Lung (tissue), 12 donors: ENCODE results near the gene ENTPD5. TPM values are rescaled to one million over a fixed set of nuclear protein-coding genes. Genes with fewer than 3 reads are reported as not detected.
"Not testable (repeated sequence)": the region's sequence is repeated elsewhere in the genome, so short reads cannot be mapped to it uniquely, and the experiment has no call there.

ENCODE experiments used
- ATAC-seq: fragments of 200-7000 bp; cut with Tn5 transposase; one replicate; pipeline ENCODE4 v1.9.1; 2020; ENCODE audit warnings: moderate number of reproducible peaks; ENCODE audit not compliant: insufficient read depth, low FRiP score
- DNase-seq, 3 donors: peaks; one replicate each; pipeline ENCODE4 v3.0.0-alpha.2; 2013 to 2017
- H3K27ac ChIP-seq, 2 donors: one replicate each; pipeline ENCODE4 v1.5.1; 2013; ENCODE audit warnings: mild to moderate bottlenecking in 2 of 2, moderate library complexity in 2 of 2, control low read depth in 1 of 2, inconsistent platforms in 1 of 2, low read depth in 1 of 2, low read length in 1 of 2
- H3K27me3 ChIP-seq, 3 donors: one replicate each; pipeline ENCODE4 v1.5.1; 2013; ENCODE audit warnings: low read length in 2 of 3; ENCODE audit not compliant: control insufficient read depth in 3 of 3, insufficient read depth in 3 of 3
- H3K36me3 ChIP-seq, 4 donors: one replicate each; pipeline ENCODE4 v1.5.1; 2013; ENCODE audit warnings: low read length in 4 of 4, mild to moderate bottlenecking in 1 of 4, moderate library complexity in 1 of 4; ENCODE audit not compliant: control insufficient read depth in 4 of 4, insufficient read depth in 4 of 4
- H3K4me1 ChIP-seq, 5 donors: one replicate each; pipeline ENCODE4 v1.5.1; 2013; ENCODE audit warnings: low read length in 5 of 5, mild to moderate bottlenecking in 2 of 5, moderate library complexity in 1 of 5; ENCODE audit not compliant: control insufficient read depth in 5 of 5, insufficient read depth in 5 of 5
- H3K4me3 ChIP-seq: one replicate; pipeline ENCODE4 v1.5.1; 2013; ENCODE audit warnings: mild to moderate bottlenecking, control low read depth, moderate library complexity
- H3K9ac ChIP-seq, 2 donors: one replicate each; pipeline ENCODE4 v1.5.1; 2013; ENCODE audit warnings: low read length in 2 of 2, control low read depth in 1 of 2; ENCODE audit not compliant: insufficient read depth in 1 of 2
- H3K9me3 ChIP-seq, 4 donors: one replicate each; pipeline ENCODE4 v1.5.1; 2013; ENCODE audit warnings: low read length in 3 of 4, mild to moderate bottlenecking in 1 of 4, moderate library complexity in 1 of 4; ENCODE audit not compliant: control insufficient read depth in 4 of 4, insufficient read depth in 3 of 4
- WGBS, 2 donors: extraction: QIAGEN DNeasy Blood & Tissue Kit; methylation state at CpG; one replicate each; pipeline ENCODE4 v1.1.7; 2013; 5-methylcytosine and 5-hydroxymethylcytosine counted together
- polyA plus RNA-seq, 2 donors: library from polyadenylated mRNA; stranded (reverse); fragments of 200-250 nt; gene quantifications; one replicate each; pipeline ENCODE4 v1.2.1, GENCODE V29; 2013
- total RNA-seq, 2 donors: library from RNA; depleted of rRNA in 1 of 2; stranded (reverse); fragments of >200 nt in 1 of 2; gene quantifications; one replicate each; pipeline ENCODE4 v1.2.1, GENCODE V29; 2014 to 2021
- TF ChIP-seq, protein P1 (sequence below): IDR thresholded peaks from 2 replicates; pipeline ENCODE4 v1.5.1; 2012; ENCODE audit warnings: mild to moderate bottlenecking; ENCODE audit errors: control extremely low read depth, extremely low read depth
- donor health status: control.
- donor health status: control.
- donor health status: Bipolar disorder and iron deficiency.
- donor health status: healthy.
- donor health status: DM: yes; HTN: yes; CAD: no.

Gene ENTPD5
- total and polyA plus RNA-seq, 4 donors = 5.5 to 18.4 (median 9.3) TPM

DNA sequence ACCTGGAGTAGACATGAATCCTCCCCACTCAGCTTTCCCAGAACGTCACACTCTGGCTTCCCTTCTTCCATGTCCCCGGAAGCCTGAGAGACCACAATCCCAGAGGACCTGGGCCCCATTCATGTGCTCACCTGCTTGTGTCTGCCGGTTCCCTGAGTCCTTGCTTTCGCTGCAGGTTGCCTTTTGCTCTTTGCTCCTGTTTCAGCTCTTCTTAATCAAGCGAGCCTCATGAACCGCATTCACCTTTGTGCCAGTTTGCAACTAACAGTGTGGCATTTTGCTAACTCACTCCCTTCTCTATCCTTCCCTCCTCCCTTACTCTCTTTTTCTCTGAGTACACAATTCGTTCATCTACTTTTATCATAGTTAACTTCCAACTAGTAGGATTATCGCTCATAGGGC, 23.1 kb downstream of the ENTPD5 start:
- Histone ChIP-seq H3K4me1 (peaks cover 0 to 9% (median 0%) of the 10 kb centered on the region in 5 donors), H3K27ac (no peak overlapping the region), H3K36me3 (peaks cover 0 to 5% (median 2%) of the 10 kb centered on the region in 4 donors), H3K9ac (no peak overlapping the region), H3K27me3 (no peaks in the 10 kb centered on the region), H3K9me3 (no peaks in the 10 kb centered on the region), H3K4me3 (no peak overlapping the region)
- TF ChIP-seq, protein P1, sequence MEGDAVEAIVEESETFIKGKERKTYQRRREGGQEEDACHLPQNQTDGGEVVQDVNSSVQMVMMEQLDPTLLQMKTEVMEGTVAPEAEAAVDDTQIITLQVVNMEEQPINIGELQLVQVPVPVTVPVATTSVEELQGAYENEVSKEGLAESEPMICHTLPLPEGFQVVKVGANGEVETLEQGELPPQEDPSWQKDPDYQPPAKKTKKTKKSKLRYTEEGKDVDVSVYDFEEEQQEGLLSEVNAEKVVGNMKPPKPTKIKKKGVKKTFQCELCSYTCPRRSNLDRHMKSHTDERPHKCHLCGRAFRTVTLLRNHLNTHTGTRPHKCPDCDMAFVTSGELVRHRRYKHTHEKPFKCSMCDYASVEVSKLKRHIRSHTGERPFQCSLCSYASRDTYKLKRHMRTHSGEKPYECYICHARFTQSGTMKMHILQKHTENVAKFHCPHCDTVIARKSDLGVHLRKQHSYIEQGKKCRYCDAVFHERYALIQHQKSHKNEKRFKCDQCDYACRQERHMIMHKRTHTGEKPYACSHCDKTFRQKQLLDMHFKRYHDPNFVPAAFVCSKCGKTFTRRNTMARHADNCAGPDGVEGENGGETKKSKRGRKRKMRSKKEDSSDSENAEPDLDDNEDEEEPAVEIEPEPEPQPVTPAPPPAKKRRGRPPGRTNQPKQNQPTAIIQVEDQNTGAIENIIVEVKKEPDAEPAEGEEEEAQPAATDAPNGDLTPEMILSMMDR = no peak
- no peak for DNase-seq
- WGBS, 2 donors = 93 to 94% methylated on average over 8 of the region's 8 CpGs
- no peak for ATAC-seq

DNA sequence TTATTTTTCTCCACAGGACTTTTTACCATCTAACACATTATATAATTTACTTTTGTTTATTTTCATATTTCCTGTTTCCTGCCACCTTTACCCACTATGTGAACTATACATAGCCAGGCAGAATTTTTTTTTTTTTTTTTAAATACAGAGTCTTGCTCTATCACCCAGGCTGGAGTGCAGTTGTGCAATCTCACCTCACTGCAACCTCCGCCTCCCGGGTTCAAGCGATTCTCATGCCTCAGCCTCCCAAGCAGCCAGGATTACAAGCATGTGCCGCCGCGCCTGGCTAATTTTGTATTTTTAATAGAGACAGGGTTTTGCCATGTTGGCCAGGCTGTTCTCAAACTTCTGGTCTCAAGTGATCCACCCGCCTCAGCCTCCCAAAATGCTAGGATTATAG, 24.2 kb downstream of the ENTPD5 start:
- not testable (repeated sequence) for H3K4me3 ChIP-seq, H3K4me1 ChIP-seq, H3K9me3 ChIP-seq, H3K27me3 ChIP-seq, DNase-seq, ATAC-seq, H3K9ac ChIP-seq, H3K36me3 ChIP-seq, H3K27ac ChIP-seq
- WGBS, 2 donors = 91% methylated on average over 7 of the region's 7 CpGs

DNA sequence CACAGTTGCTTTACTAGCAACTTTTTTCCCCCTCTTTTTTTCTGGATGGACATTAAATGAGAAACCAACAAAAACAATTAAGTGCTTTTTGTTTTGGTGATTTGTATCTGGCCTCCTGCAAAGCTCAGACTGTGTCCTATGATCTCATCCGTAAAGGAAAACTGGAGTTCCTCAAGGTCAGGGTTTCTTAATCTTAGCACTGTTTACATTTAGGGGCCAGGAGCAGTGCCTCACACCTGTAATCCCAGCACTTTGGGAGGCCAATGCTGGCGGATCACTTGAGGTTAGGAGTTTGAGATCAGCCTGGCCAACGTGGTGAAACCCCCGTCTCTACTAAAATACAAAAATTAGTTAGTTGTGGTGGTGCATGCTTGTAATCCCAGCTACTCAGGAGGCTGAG, 28.0 kb downstream of the ENTPD5 start:
- H3K4me1 ChIP-seq = no peaks in the 10 kb centered on the region
- no peak overlapping the region for H3K9ac ChIP-seq
- WGBS, 2 donors = 72 to 75% methylated on average over 4 of the region's 4 CpGs
- ATAC-seq = no peak
- H3K36me3 ChIP-seq = peaks cover 0 to 16% (median 5%) of the 10 kb centered on the region in 4 donors
- H3K9me3 ChIP-seq = no peaks in the 10 kb centered on the region
- no peak overlapping the region for H3K4me3 ChIP-seq
- no peak for DNase-seq
- TF ChIP-seq, protein P1 = no peak
- no peaks in the 10 kb centered on the region for H3K27me3 ChIP-seq
- H3K27ac ChIP-seq = no peak overlapping the region

DNA sequence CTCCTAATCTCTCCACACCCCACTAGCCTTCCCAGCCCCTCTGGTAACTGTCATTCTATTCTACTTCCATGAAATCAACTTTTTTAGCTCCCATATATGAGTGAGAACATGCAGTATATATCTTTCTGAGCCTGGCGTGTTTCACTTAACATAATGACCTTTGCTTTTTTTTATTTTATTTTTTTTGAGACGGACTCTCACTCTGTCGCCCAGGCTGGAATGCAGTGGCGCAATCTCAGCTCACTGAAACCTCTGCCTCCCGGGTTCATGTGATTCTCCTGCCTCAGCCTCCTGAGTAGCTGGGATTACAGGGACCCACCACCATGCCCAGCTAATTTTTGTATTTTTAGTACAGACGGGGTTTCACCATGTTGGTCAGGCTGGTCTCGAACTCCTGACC, 30.4 kb downstream of the ENTPD5 start:
- 76 to 86% methylated on average over 5 to 6 of the region's 7 CpGs for WGBS, 2 donors
- H3K4me3 ChIP-seq, H3K9me3 ChIP-seq, H3K4me1 ChIP-seq, DNase-seq, ATAC-seq, H3K9ac ChIP-seq, H3K27me3 ChIP-seq, H3K27ac ChIP-seq: not testable (repeated sequence)
- peaks cover 0 to 13% (median 4%) of the 10 kb centered on the region in 4 donors for H3K36me3 ChIP-seq

DNA sequence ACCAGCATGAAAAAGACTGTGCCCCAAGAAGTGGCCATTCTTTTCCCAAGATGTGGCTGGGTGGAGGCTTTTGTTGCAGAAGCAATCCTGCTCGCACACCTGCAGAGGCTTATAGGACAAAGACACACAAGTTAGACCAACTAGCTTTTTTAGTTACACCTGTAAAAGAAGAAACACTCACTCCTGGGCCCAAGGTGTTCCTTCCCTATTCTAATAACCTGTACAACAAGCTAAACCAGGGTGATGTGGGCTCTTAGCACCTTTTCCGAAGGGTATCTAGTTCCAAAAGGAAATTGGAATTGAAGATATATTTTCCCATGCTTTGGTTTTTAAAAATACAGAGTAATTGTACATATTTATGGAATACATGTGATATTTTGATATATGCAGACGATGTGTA, 31.0 kb downstream of the ENTPD5 start:
- Histone ChIP-seq H3K4me1 (no peaks in the 10 kb centered on the region), H3K9ac (no peak overlapping the region), H3K9me3 (no peaks in the 10 kb centered on the region), H3K4me3 (no peak overlapping the region), H3K27me3 (no peaks in the 10 kb centered on the region), H3K36me3 (peaks cover 0 to 13% (median 4%) of the 10 kb centered on the region in 4 donors), H3K27ac (no peak overlapping the region)
- WGBS, 2 donors = 91 to 97% methylated on average over 3 of the region's 3 CpGs
- ATAC-seq = no peak
- no peak for DNase-seq
- TF ChIP-seq, protein P1 = no peak
